Keratinocyte (primary cell): ENCODE measurements around the gene PHLPP1.

Source experiments
- EZH2 ChIP-seq: IDR thresholded peaks from one replicate; pipeline ENCODE4 v1.6.1; 2012; ENCODE audit warnings: inconsistent platforms, mild to moderate bottlenecking, low read length, moderate library complexity
- TF ChIP-seq, protein P1 (sequence below), 3 experiments: IDR thresholded peaks in 1 of 3; conservative IDR thresholded peaks in 1 of 3; optimal IDR thresholded peaks in 1 of 3; 2 replicates in 2 of 3; 3 replicates in 1 of 3; pipeline versions ENCODE3 to v1.5.1; 2011; ENCODE audit warnings: low read length in 3 of 3, mild to moderate bottlenecking in 3 of 3, moderate library complexity in 2 of 3, control low read depth in 1 of 3, inconsistent platforms in 1 of 3; ENCODE audit not compliant: insufficient read depth in 2 of 3; ENCODE audit errors: extremely low read depth in 1 of 3

DNA sequence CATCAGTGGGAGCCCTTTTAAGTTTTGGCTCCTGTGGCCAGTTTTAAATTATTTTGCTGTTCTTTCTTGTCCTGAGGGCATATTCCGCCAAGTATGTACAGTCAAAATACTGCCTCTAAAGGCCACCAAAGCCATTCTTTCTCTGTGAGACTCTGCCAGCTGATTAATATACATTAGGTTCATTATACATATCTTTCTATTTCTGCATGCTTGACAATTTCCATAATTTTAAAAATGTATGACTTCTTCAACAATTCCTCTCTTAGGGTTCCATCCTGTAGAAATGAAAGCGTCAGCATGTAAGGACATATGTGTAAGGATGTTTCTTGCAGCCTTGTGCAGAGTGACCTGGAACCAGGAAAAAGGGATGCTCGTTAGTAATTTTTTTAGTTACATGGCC, 291.9 kb downstream of the PHLPP1 start:
- TF ChIP-seq, protein P1, sequence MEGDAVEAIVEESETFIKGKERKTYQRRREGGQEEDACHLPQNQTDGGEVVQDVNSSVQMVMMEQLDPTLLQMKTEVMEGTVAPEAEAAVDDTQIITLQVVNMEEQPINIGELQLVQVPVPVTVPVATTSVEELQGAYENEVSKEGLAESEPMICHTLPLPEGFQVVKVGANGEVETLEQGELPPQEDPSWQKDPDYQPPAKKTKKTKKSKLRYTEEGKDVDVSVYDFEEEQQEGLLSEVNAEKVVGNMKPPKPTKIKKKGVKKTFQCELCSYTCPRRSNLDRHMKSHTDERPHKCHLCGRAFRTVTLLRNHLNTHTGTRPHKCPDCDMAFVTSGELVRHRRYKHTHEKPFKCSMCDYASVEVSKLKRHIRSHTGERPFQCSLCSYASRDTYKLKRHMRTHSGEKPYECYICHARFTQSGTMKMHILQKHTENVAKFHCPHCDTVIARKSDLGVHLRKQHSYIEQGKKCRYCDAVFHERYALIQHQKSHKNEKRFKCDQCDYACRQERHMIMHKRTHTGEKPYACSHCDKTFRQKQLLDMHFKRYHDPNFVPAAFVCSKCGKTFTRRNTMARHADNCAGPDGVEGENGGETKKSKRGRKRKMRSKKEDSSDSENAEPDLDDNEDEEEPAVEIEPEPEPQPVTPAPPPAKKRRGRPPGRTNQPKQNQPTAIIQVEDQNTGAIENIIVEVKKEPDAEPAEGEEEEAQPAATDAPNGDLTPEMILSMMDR (optimal IDR thresholded peaks at IDR 0.05 in 1 of 3, IDR thresholded peaks at IDR 0.05 in 1 of 3, conservative IDR thresholded peaks at IDR 0.05 in 1 of 3; ENCODE audit: extremely low read depth in 1 of 3, insufficient read depth in 2 of 3, low read length in 3 of 3) = no peak
- no peak for TF ChIP-seq EZH2
